Thyroid gland (tissue), 4 donors: ENCODE results near the gene CCIN.

Source experiments
- POLR2A ChIP-seq, 2 donors: fragments of 450-650 bp; IDR thresholded peaks; one replicate each; pipeline ENCODE4 v1.6.1; 2017; ENCODE audit warnings: antibody characterized with exemption in 2 of 2, mild to moderate bottlenecking in 2 of 2, moderate library complexity in 1 of 2
- TF ChIP-seq, protein P1 (sequence below), 6 experiments: fragments of 200-600 bp in 3 of 6; fragments of 450-650 bp in 3 of 6; sonication (generic) in 3 of 6; IDR thresholded peaks; one replicate each; pipeline ENCODE4 v1.5.1; 2016 to 2019; ENCODE audit warnings: antibody characterized with exemption in 6 of 6, mild to moderate bottlenecking in 2 of 6, inconsistent platforms in 1 of 6, moderate library complexity in 1 of 6

DNA sequence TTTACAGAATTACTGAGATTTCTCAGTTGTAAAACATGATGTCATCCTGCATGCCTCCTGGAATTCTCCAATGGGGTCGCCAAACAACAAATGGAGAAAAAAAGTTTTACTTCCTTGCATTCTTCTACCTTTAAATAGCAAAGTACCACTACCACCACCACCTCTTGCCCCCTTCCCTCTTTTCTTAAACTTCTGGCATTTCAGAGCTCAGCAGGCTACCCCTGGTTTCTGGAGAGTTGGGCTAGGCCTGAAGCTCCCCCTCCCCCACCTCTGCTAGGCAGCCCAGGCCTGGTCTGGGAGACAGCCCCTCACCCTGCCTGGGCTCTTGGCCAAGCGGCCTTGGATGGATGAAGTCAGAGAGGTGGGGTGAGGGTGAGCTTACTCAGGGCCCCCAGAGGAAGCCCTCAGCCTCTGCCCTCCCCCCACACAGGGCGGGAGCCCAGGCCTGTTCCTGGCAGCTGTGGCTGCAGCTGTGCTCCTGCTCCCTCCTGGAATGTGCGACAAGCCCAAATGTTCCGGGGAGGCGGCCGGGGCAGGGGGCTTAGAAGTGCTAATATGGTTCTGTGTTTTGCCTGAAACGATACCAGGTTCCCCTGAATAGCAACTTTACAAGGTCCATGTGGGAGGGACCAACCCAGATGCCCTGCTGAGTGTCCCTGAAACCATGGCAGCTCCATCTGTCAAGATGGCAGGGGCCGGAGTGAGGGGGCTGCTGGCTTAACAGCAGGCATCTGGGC lies 6.0 kb upstream of the CCIN start:
- TF ChIP-seq, protein P1, sequence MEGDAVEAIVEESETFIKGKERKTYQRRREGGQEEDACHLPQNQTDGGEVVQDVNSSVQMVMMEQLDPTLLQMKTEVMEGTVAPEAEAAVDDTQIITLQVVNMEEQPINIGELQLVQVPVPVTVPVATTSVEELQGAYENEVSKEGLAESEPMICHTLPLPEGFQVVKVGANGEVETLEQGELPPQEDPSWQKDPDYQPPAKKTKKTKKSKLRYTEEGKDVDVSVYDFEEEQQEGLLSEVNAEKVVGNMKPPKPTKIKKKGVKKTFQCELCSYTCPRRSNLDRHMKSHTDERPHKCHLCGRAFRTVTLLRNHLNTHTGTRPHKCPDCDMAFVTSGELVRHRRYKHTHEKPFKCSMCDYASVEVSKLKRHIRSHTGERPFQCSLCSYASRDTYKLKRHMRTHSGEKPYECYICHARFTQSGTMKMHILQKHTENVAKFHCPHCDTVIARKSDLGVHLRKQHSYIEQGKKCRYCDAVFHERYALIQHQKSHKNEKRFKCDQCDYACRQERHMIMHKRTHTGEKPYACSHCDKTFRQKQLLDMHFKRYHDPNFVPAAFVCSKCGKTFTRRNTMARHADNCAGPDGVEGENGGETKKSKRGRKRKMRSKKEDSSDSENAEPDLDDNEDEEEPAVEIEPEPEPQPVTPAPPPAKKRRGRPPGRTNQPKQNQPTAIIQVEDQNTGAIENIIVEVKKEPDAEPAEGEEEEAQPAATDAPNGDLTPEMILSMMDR (IDR thresholded peaks at IDR 0.05) = no peak
- TF ChIP-seq POLR2A (IDR thresholded peaks at IDR 0.05) = peak in 1 of 2 donors; percentile 17
